Peyer's patch (tissue), 4 donors: Measurements from ENCODE around the gene CD48.

Experiments
- CTCF ChIP-seq, 6 experiments: fragments of 450-650 bp in 4 of 6; fragments of 200-600 bp in 2 of 6; sonication (generic) in 1 of 6; IDR thresholded peaks; one replicate each; pipeline ENCODE4 v1.5.1; 2017 to 2019; ENCODE audit warnings: antibody characterized with exemption in 6 of 6, mild to moderate bottlenecking in 3 of 6, moderate library complexity in 1 of 6
- POLR2A ChIP-seq, 2 donors: fragments of 450-650 bp; IDR thresholded peaks; one replicate each; pipeline ENCODE4 v1.5.1; 2017; ENCODE audit warnings: antibody characterized with exemption in 2 of 2, mild to moderate bottlenecking in 2 of 2, moderate library complexity in 2 of 2

- no peak for TF ChIP-seq CTCF (IDR thresholded peaks at IDR 0.05)
- no peak for TF ChIP-seq POLR2A (IDR thresholded peaks at IDR 0.05)
These were observed 7.4 kb downstream of the CD48 start for GRCh38 chr1:160704250-160704649.
